ENCODE data around the gene EPHA2. TPM values are rescaled to one million over a fixed set of nuclear protein-coding genes. Genes with fewer than 3 reads are reported as not detected.

Gene EPHA2
- total RNA-seq, 2 donors from 2014 or later: 20.3 to 32.9 TPM

DNA sequence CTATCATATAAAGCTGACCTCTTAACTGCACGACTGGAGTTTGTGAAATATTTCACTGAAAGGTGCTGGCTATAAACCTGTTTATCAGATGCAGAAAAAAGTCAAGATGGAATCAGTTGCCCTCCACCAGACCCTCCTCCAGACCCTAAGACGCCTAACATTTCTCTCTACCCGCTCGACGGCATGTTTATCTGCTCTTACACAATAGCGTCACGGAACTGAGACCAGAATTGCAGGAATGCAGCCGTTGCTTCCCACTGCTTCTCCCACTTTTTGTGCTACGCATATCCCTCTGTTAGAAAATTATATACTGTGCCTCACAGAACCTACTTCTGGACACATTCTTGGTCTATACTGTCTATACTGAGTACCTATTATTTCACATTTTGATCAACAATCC lies 54.2 kb downstream of the EPHA2 start:
- H3K9me3 ChIP-seq: no peaks in the 10 kb centered on the region
- ATAC-seq (ENCODE audit: insufficient number of reproducible peaks, low FRiP score, low read depth) (no peak), DNase-seq (ENCODE audit: low spot score) (no peak)
- no peaks in the 10 kb centered on the region for H3K36me3 ChIP-seq
- TF ChIP-seq, protein P1, sequence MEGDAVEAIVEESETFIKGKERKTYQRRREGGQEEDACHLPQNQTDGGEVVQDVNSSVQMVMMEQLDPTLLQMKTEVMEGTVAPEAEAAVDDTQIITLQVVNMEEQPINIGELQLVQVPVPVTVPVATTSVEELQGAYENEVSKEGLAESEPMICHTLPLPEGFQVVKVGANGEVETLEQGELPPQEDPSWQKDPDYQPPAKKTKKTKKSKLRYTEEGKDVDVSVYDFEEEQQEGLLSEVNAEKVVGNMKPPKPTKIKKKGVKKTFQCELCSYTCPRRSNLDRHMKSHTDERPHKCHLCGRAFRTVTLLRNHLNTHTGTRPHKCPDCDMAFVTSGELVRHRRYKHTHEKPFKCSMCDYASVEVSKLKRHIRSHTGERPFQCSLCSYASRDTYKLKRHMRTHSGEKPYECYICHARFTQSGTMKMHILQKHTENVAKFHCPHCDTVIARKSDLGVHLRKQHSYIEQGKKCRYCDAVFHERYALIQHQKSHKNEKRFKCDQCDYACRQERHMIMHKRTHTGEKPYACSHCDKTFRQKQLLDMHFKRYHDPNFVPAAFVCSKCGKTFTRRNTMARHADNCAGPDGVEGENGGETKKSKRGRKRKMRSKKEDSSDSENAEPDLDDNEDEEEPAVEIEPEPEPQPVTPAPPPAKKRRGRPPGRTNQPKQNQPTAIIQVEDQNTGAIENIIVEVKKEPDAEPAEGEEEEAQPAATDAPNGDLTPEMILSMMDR (IDR thresholded peaks at IDR 0.05): no peak
- H3K27me3 ChIP-seq (replicated peaks; ENCODE audit: insufficient read depth): no peaks in the 10 kb centered on the region
- H3K27ac ChIP-seq: no peak overlapping the region
- H3K4me1 ChIP-seq (ENCODE audit: control insufficient read depth in 1 of 2, low read depth in 2 of 2): no peaks in the 10 kb centered on the region
- H3K4me3 ChIP-seq: no peak overlapping the region

DNA sequence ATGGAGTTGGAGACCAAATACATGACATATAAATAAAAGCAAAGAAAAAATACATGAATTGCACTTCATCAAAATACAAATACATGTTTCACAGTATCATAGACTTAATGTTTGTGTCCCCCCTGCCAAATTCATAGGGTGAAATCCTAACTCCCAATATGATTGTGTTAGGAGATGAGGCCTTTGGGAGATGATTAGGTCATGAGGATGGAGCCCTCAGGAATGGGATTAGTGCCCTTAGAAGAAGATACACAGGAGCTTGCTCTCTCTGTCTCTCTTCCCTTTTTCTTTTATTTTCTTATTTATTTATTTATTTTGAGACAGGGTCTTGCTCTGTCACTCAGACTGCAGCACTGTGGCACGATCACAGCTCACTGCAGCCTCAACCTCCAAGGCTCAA lies 56.5 kb downstream of the EPHA2 start:
- no peak for DNase-seq (ENCODE audit: low spot score)
- ATAC-seq (ENCODE audit: insufficient number of reproducible peaks, low FRiP score, low read depth): no peak
- Histone ChIP-seq H3K4me1 (ENCODE audit: control insufficient read depth in 1 of 2, low read depth in 2 of 2) (no peaks in the 10 kb centered on the region), H3K9me3 (no peaks in the 10 kb centered on the region), H3K4me3 (no peak overlapping the region), H3K27me3 (replicated peaks; ENCODE audit: insufficient read depth) (no peaks in the 10 kb centered on the region), H3K36me3 (no peaks in the 10 kb centered on the region), H3K27ac (no peak overlapping the region)
- TF ChIP-seq, protein P1 (IDR thresholded peaks at IDR 0.05): no peak

DNA sequence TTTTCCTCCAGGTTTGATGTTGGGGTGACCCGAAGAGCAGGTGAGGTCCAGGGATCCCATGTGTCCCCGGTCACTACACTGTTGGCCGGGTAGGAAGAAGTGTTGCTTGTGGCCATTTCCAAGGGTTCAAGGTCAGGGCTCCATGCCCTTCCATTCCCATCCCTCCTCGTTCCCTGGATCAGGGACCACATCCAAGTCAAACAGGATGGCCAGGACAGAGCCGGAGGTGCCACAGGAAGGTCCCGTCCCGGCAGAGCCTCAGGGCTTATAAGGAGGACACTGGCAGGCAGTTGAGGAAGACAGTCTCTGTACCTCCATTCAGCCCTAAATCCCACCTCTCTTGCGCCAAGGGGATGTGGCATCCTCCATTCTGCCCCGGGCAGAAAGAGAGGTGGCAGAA lies 60.4 kb downstream of the EPHA2 start:
- H3K27me3 ChIP-seq (replicated peaks; ENCODE audit: insufficient read depth): no peaks in the 10 kb centered on the region
- H3K4me3 ChIP-seq: no peak overlapping the region
- no peaks in the 10 kb centered on the region for H3K36me3 ChIP-seq
- DNase-seq (ENCODE audit: low spot score): no peak
- no peak overlapping the region for H3K27ac ChIP-seq
- TF ChIP-seq, protein P1 (IDR thresholded peaks at IDR 0.05): no peak
- H3K9me3 ChIP-seq: no peaks in the 10 kb centered on the region
- ATAC-seq (ENCODE audit: insufficient number of reproducible peaks, low FRiP score, low read depth): no peak
- no peaks in the 10 kb centered on the region for H3K4me1 ChIP-seq (ENCODE audit: control insufficient read depth in 1 of 2, low read depth in 2 of 2)

DNA sequence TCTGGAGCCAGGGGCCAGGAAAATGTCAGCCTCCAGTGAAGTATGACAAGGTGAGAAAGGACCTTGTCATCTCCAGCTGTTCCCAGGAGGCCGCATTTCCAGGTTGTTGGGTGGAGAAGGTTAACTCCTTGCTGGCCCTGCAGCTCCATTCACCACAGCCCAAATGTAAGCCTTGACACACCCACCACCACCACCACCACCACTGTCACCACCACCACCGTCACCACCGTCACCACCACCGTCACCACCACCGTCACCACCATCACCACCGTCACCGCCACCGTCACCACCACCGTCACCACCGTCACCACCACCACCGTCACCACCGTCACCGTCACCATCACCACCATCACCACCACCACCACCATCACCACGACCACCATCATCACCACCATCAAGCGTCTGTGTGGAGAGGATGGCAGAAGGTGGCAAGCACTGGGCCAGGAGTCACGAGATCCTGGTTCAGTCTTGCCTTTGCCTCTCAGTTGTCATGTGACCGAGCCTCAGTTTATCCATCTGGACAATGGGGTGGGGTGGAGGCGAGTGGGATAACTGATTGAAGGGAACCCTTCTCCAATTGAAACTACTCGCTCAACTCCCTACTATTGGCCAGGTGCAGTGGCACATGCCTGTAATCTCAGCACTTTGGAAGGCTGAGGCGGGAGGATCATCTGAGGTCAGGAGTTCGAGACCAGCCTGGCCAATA lies 61.3 kb downstream of the EPHA2 start:
- no peak for ATAC-seq (ENCODE audit: insufficient number of reproducible peaks, low FRiP score, low read depth)
- Histone ChIP-seq H3K4me1 (ENCODE audit: control insufficient read depth in 1 of 2, low read depth in 2 of 2) (no peaks in the 10 kb centered on the region), H3K27ac (no peak overlapping the region), H3K9me3 (no peaks in the 10 kb centered on the region), H3K36me3 (no peaks in the 10 kb centered on the region), H3K4me3 (no peak overlapping the region), H3K27me3 (replicated peaks; ENCODE audit: insufficient read depth) (no peaks in the 10 kb centered on the region)
- TF ChIP-seq, protein P1 (IDR thresholded peaks at IDR 0.05): no peak
- DNase-seq (ENCODE audit: low spot score): no peak

DNA sequence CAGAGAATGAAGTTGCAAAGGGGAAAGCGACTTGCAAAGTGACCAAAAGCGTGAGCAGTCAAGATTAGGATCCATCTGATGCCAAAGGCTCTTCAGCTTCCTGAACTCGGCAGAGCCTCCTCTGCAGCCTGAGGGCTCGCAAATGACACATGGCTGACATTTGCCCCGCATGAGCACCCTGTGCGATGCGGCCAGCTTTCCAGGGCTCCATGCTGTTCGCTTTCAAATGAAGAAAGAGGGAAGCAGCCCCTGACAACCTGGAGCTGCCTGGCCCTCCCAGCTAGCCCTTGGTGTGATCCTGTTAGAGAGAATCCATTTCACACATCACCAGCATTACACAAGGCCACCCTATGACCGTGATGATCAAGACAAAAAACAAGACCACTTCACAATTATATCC lies 62.3 kb downstream of the EPHA2 start:
- Histone ChIP-seq H3K27ac (no peak overlapping the region), H3K4me1 (ENCODE audit: control insufficient read depth in 1 of 2, low read depth in 2 of 2) (no peaks in the 10 kb centered on the region), H3K27me3 (replicated peaks; ENCODE audit: insufficient read depth) (no peaks in the 10 kb centered on the region), H3K36me3 (no peaks in the 10 kb centered on the region), H3K9me3 (no peaks in the 10 kb centered on the region), H3K4me3 (no peak overlapping the region)
- no peak for ATAC-seq (ENCODE audit: insufficient number of reproducible peaks, low FRiP score, low read depth)
- no peak for DNase-seq (ENCODE audit: low spot score)
- TF ChIP-seq, protein P1 (IDR thresholded peaks at IDR 0.05): no peak
